Fibroblast of pulmonary artery (primary cell): Measurements from ENCODE around the gene ASTN2.

Source experiments
- DNase-seq: peaks from one replicate; pipeline ENCODE4 v3.0.0-alpha.2; 2010; ENCODE audit warnings: low read depth
- H3K4me3 ChIP-seq: replicated peaks from 2 replicates; pipeline ENCODE4 v1.5.1; 2011; ENCODE audit warnings: low read depth, mild to moderate bottlenecking, control low read depth, low read length, moderate library complexity
- CTCF ChIP-seq: IDR thresholded peaks from 2 replicates; pipeline ENCODE4 v1.5.1; 2011; ENCODE audit warnings: mild to moderate bottlenecking, control low read depth, low read length, inconsistent platforms; ENCODE audit errors: missing control alignments

ASTN2 gene

GRCh38 chr9:116589392-116590354 lies 825.2 kb downstream of the ASTN2 start:
- no peak overlapping the region for H3K4me3 ChIP-seq
- peak; percentile 71 for TF ChIP-seq CTCF
- peak; percentile 84 for DNase-seq

GRCh38 chr9:116587919-116588318 lies 826.9 kb downstream of the ASTN2 start:
- DNase-seq, result no peak
- H3K4me3 ChIP-seq, result no peak overlapping the region
- no peak for TF ChIP-seq CTCF

- DNase-seq, result no peak
- H3K4me3 ChIP-seq, result no peak overlapping the region
- TF ChIP-seq CTCF, result no peak
Observed at GRCh38 chr9:116585896-116586295, 829.0 kb downstream of the ASTN2 start.

- H3K4me3 ChIP-seq, result no peak overlapping the region
- no peak for TF ChIP-seq CTCF
- DNase-seq, result no peak
Observed at GRCh38 chr9:116585204-116585603, 829.7 kb downstream of the ASTN2 start.

GRCh38 chr9:116580853-116581252 lies 834.0 kb downstream of the ASTN2 start:
- TF ChIP-seq CTCF, result no peak
- no peak for DNase-seq
- no peak overlapping the region for H3K4me3 ChIP-seq

GRCh38 chr9:116576386-116576785 lies 838.5 kb downstream of the ASTN2 start:
- H3K4me3 ChIP-seq, result no peak overlapping the region
- DNase-seq, result no peak
- TF ChIP-seq CTCF, result no peak
